Measurements from ENCODE around the gene EIF4A3.
"Not testable (repeated sequence)": the region's sequence is repeated elsewhere in the genome, so short reads cannot be mapped to it uniquely, and the experiment has no call there.

Gene EIF4A3

DNA sequence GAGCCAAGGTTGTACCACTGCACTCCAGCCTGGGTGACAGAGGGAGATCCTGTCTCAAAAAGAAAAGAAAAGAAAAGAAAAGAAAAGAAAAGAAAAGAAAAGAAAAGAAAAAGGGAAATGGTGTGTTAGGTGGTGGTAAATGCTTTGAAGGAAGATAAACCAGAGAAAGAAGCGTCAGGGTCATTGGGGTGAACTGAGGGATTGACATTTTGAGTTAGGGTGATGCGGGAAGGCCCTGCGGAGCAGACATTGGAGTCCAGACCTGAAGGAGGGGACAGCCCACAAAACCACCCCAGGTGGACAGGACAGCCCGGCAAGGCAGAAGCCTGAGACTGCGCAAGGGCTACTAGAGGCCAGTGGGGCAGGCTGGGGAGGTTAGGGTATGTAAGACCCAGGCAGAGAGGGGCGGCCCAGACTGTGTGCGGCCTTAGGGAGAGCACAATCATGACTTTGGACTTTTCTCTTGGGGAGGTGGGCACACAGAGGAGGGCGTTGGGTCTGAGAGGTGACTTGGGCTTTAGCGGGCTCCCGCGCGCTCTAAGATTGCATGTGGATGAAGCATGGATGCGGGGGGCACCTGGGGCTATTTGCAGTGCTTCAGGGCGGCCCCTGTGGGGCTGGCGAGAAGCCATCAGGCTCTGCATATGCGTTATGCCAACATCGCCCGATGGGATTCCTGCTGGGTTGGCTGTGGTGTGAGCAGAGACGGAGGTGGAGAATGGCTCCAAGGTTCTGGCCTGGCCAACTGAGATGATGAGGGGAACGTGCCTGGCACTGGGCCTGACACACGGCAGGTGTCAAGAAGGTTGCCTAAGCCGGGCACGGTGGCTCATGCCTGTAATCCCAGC, 48.9 kb downstream of the EIF4A3 start:
- no peak for DNase-seq

- DNase-seq, result no peak
These were observed 49.8 kb downstream of the EIF4A3 start for GRCh38 chr17:80097127-80097621.

- no peak for DNase-seq
These were observed 50.3 kb downstream of the EIF4A3 start for GRCh38 chr17:80096561-80097021.

DNA sequence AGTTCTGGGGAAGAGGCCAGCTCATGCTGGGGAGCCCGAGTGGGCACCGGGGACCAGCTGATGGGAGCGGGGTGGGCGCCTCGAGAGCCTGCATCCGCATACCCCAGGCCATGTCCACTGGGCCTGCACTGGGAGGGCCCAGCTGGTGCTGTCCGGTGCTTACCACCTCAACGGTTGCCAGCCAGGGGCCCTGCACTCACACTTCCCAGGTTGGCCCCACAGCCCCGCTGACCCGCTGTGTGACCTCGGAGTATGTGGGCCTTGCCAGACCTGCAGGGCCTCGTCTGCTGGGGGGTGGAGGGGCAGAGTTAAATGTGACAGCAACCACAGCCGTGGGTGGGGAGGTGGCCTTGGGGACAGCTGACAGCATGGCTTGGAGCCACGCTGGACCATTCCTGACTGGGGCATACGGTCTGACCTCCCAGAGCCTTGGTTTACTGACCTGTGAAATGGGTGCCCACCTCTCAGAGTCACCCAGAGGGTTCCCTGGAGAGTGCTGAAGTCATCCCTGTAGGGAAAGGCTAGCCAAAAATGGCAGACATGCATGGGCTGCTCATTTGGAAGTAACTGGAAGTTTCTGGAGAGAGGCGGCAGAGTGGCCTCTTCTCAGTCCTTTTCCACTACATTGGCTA, 51.0 kb downstream of the EIF4A3 start:
- DNase-seq, result no peak

DNA sequence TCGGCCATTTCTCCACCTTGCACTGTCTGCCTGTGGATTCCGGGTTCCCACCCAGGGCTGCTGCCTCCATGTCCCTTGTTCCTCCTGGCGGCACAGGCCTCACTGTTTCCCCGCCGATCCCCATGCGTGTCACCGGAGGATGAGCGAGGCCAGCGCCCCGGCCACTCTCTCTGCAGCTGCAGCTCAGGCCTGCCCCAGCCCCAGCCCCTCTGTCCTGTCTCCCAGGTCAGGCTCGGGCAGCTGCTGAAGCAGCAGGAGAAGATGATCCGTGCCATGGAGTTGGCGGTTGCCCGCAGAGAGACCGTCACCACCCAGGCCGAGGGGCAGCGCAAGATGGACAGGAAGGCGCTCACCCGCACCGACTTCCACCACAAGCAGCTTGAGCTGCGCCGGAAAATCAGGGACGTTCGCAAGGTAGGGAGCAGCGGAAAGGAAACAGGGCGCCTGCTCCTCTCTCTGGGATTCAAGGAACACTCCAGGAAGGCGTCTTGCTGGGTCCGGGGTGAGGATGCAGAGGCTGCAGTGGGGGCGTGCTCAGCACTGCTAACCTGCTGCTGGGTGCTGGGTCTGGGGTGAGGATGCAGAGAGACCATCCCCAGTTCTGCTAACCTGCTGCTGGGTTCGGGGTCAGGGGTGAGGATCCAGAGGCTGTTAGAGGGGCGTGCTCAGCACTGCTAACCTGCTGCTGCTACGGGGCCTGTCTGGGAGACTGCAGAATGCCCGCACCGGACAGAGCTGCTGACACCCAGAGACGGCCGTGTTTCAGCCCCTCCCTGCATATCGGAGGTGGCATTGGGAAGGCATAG, 51.7 kb downstream of the EIF4A3 start:
- DNase-seq, result no peak

DNA sequence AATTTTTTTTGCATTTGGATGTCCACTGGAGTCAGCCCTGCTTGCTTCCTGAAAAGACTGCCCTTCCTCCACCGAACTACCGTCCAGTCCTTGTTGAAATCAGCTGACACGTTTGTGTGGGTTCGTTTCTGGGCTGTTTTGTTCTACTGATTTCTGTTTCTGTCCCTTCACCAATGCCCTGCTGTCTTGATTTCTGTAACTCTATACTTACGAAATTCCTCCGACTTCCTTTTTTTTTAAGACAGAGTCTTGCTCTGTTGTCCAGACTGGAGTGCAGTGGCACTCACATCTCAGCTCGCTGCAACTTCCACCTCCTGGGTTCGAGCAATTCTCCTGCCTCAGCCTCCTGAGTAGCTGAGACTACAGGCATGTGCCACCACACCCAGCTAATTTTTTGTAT, 54.0 kb downstream of the EIF4A3 start:
- DNase-seq, result no peak

DNA sequence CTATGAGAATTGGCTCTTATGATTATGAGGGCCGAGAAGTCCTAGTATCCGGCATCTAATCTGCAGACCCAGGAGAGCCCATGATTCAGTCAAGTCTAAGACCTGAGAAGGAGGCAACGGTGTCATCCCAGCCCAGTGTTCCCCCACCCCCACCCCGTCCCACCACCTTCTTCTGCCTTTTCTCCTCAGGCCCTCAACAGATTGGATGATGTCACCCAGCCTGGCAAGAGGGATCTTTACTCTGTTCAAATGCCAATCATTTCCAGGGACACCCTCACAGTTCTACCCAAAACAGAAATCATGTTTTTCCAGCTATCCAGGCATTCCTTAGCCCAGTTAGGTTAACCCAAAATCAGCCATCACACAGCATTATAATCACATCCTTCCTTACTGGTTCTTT, 55.6 kb downstream of the EIF4A3 start:
- no peak for DNase-seq

- not testable (repeated sequence) for DNase-seq
These were observed 56.8 kb downstream of the EIF4A3 start for GRCh38 chr17:80090164-80090563.

GRCh38 chr17:80089762-80090161, 57.2 kb downstream of the EIF4A3 start:
- no peak for DNase-seq

GRCh38 chr17:80087346-80088265, 59.3 kb downstream of the EIF4A3 start:
- DNase-seq, result no peak

- no peak for DNase-seq
These were observed 60.3 kb downstream of the EIF4A3 start for GRCh38 chr17:80086616-80087015.

- DNase-seq, result no peak
These were observed 60.8 kb downstream of the EIF4A3 start for GRCh38 chr17:80086081-80086480.

- DNase-seq, result no peak
These were observed 62.2 kb downstream of the EIF4A3 start for GRCh38 chr17:80084773-80085172.

Measured in activated CD4-positive, alpha-beta T cell treated with anti-CD3 and anti-CD28 coated beads for 48 hours (primary cell).